ENCODE results near the gene MID1IP1.

DNA sequence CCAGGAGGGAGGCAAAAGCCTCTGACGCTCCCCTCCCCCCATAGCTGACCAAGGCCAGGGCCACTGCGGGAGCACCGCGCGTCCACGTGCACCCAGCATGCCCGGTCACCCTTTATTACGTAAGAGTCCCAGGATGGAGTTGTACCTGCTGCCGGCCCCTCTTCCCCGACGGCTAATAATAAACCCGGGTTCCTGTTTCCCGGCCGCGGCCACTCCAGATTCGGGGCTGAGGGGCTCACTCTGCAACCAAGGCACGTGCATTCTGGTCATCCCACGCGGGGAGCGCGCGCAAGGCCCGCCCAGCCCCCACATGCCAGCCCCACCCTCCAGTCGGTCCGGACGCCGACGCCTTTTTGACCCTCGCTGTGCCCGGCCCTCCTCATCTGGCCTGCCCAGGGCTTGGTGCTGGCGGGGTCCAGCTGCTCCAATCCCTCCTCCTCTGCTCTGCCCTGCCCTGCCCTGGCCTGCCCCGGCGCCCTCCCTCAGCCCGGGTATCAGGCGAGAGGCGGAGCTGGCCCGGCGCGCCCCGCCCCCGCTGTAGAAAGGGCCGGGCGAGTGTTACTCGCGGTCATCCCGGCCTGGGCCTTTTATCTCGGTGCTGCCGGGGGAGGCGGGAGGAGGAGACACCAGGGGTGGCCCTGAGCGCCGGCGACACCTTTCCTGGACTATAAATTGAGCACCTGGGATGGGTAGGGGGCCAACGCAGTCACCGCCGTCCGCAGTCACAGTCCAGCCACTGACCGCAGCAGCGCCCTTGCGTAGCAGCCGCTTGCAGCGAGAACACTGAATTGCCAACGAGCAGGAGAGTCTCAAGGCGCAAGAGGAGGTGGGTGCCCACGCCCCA, 2.6 kb downstream of the MID1IP1 start:
- TF ChIP-seq, protein P1, sequence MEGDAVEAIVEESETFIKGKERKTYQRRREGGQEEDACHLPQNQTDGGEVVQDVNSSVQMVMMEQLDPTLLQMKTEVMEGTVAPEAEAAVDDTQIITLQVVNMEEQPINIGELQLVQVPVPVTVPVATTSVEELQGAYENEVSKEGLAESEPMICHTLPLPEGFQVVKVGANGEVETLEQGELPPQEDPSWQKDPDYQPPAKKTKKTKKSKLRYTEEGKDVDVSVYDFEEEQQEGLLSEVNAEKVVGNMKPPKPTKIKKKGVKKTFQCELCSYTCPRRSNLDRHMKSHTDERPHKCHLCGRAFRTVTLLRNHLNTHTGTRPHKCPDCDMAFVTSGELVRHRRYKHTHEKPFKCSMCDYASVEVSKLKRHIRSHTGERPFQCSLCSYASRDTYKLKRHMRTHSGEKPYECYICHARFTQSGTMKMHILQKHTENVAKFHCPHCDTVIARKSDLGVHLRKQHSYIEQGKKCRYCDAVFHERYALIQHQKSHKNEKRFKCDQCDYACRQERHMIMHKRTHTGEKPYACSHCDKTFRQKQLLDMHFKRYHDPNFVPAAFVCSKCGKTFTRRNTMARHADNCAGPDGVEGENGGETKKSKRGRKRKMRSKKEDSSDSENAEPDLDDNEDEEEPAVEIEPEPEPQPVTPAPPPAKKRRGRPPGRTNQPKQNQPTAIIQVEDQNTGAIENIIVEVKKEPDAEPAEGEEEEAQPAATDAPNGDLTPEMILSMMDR (IDR thresholded peaks at IDR 0.05): no peak
- TF ChIP-seq POLR2A (IDR thresholded peaks at IDR 0.05): peak in 1 of 2 donors; percentile 75
